IMR-90 (cell line): Measurements from ENCODE around the gene ZBTB22.

Experiments used
- CEBPB ChIP-seq: IDR thresholded peaks from 2 replicates; pipeline ENCODE4 v1.6.1; 2012; ENCODE audit warnings: low read depth, low read length, improper control_type of control experiment
- CTCF ChIP-seq: conservative IDR thresholded peaks from 2 replicates; pipeline ENCODE4 v1.5.1; 2012; ENCODE audit warnings: mild to moderate bottlenecking, low read depth, low read length, improper control_type of control experiment
- FOS ChIP-seq: fragments of 150-350 bp; IDR thresholded peaks from 2 replicates; pipeline ENCODE4 v1.6.1; 2016; ENCODE audit warnings: low read depth, low read length
- MAZ ChIP-seq: IDR thresholded peaks from 2 replicates; pipeline ENCODE4 v1.6.1; 2012; ENCODE audit warnings: low read depth, mild to moderate bottlenecking, low read length, improper control_type of control experiment, moderate library complexity, borderline replicate concordance
- MXI1 ChIP-seq: IDR thresholded peaks from 2 replicates; pipeline ENCODE4 v1.6.1; 2012; ENCODE audit warnings: low read depth, mild to moderate bottlenecking, low read length, moderate library complexity, borderline replicate concordance
- POLR2A ChIP-seq: IDR thresholded peaks from 2 replicates; pipeline ENCODE4 v1.6.1; 2012; ENCODE audit warnings: mild to moderate bottlenecking, low read depth, low read length
- RCOR1 ChIP-seq: IDR thresholded peaks from 2 replicates; pipeline ENCODE4 v1.6.1; 2012; ENCODE audit warnings: mild to moderate bottlenecking, low read length, improper control_type of control experiment; ENCODE audit not compliant: insufficient replicate concordance
- RFX5 ChIP-seq: IDR thresholded peaks from 2 replicates; pipeline ENCODE4 v1.8.0; 2012; ENCODE audit warnings: low read depth, mild to moderate bottlenecking, low read length, moderate library complexity
- SMC3 ChIP-seq: fragments of 150-350 bp; IDR thresholded peaks from 2 replicates; pipeline ENCODE4 v1.6.1; 2016; ENCODE audit warnings: low read depth, mild to moderate bottlenecking, antibody characterized with exemption, low read length, moderate library complexity
- TF ChIP-seq, protein P1 (sequence below): fragments of 150-350 bp; IDR thresholded peaks from 2 replicates; pipeline ENCODE4 v1.6.1; 2016; ENCODE audit warnings: low read depth, mild to moderate bottlenecking, low read length, moderate library complexity, borderline replicate concordance

GRCh38 chr6:33312361-33313104 is 5.0 kb downstream of the ZBTB22 start:
- TF ChIP-seq RFX5 (no peak), SMC3 (no peak), FOS (no peak), MAZ (0 out of 2 replicates have a peak, but pooled peaks have one; percentile 9), CTCF (0 out of 2 replicates have a peak, but pooled peaks have one; percentile 4), MXI1 (no peak), CEBPB (no peak), POLR2A (no peak), RCOR1 (no peak)
- TF ChIP-seq, protein P1, sequence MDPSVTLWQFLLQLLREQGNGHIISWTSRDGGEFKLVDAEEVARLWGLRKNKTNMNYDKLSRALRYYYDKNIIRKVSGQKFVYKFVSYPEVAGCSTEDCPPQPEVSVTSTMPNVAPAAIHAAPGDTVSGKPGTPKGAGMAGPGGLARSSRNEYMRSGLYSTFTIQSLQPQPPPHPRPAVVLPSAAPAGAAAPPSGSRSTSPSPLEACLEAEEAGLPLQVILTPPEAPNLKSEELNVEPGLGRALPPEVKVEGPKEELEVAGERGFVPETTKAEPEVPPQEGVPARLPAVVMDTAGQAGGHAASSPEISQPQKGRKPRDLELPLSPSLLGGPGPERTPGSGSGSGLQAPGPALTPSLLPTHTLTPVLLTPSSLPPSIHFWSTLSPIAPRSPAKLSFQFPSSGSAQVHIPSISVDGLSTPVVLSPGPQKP, result no peak
